CD4-positive, alpha-beta T cell treated with Interleukin-6 at 100 ng/mL for 8 hours (primary cell): ENCODE results near the gene PDLIM1.
"Not testable (repeated sequence)": the region's sequence is repeated elsewhere in the genome, so short reads cannot be mapped to it uniquely, and the experiment has no call there.

ENCODE experiments used
- DNase-seq: peaks from one replicate; pipeline ENCODE4 v3.0.0-alpha.2; 2020; ENCODE audit warnings: mixed read lengths, low spot score

PDLIM1 gene

GRCh38 chr10:95208702-95209391 is 82.0 kb downstream of the PDLIM1 start:
- no peak for DNase-seq

DNA sequence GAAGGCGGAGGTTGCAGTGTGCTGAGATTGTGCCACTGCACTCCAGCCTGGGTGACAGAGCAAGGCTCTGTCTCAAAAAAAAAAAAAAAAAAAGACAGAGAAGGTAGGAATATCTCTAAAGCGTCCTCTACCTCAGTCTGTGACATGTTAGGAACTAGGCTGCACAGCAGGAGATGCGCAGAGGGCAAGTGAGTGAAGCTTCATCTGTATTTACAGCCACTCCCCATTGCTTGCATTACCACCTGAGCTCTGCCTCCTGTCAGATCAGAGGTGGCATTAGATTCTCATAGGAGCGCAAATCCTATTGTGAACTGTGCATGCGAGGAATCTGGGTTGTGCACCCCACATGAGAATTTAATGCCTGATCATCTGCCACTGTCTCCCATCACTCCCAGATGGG is 87.9 kb downstream of the PDLIM1 start:
- DNase-seq: not testable (repeated sequence)

DNA sequence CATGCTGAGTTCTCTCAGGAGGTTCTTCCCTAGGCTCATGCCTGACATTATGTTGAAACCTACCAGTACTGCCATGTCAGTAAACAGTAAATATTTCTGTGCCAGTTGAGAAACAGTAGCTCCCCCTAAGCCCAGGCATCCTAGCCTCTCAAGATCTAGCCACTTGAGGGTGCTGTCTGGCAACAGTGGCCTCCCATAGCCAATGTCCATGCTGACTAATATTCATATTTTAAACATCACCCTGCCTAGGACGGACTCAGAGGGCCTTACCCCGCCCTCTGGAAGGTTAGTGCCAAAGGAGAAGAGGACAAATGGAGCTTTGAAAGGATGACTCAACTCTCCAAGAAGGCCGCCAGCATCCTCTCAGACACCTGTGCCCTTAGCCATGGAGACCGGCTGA is 89.1 kb downstream of the PDLIM1 start:
- DNase-seq: no peak

- no peak for DNase-seq
Measured at GRCh38 chr10:95196046-95196445, 94.8 kb downstream of the PDLIM1 start.

- no peak for DNase-seq
Measured at GRCh38 chr10:95193944-95194343, 96.9 kb downstream of the PDLIM1 start, which contains the start of gene ACSM6. Gene ACSM6, plus strand, starts transcription at chr10:95194238. Its CDS starts 248 bp downstream, at chr10:95194486.

DNA sequence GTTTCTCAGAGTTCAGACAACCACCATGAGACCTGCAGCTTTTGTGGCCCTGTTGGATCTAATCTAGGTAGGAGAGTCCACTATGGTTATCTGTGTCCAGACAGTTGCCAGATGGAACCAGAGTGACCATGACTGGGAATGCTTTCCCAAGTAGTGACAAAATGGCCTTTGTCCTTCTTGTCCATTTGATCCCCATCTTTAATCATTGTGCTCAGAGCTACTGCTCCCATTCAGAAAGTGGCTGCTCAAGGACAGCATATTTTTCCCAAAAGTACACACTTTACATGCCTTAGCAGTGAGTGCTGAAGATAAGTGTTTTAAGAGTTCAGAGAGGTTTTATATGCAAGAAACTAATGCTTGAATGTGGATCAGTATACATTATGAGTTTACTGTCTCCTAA is 102.2 kb downstream of the PDLIM1 start:
- no peak for DNase-seq

- no peak for DNase-seq
Measured at GRCh38 chr10:95187617-95188016, 103.2 kb downstream of the PDLIM1 start.
